Neural progenitor cell (in vitro differentiated cells): Measurements from ENCODE around the gene TKT. TPM values are rescaled to one million over a fixed set of nuclear protein-coding genes. Genes with fewer than 3 reads are reported as not detected.

Source experiments
- DNase-seq: peaks from one replicate; pipeline ENCODE4 v3.0.0-alpha.2; 2016; ENCODE audit warnings: low spot score
- H2AFZ ChIP-seq: fragments of 200-600 bp; sonication (generic); replicated peaks from 2 replicates; pipeline ENCODE4 v1.6.1; 2016; ENCODE audit warnings: antibody characterized with exemption
- H3F3A ChIP-seq: fragments of 200-600 bp; sonication (generic); 2 replicates; pipeline ENCODE4 v1.6.1; 2016; ENCODE audit warnings: antibody characterized with exemption, low read depth
- H3K27ac ChIP-seq: fragments of 200-600 bp; sonication (generic); 2 replicates; pipeline ENCODE4 v1.5.1; 2016; ENCODE audit warnings: mild to moderate bottlenecking
- H3K27me3 ChIP-seq: fragments of 200-600 bp; sonication (generic); 2 replicates; pipeline ENCODE4 v1.6.1; 2016; ENCODE audit warnings: mild to moderate bottlenecking, moderate library complexity
- H3K36me3 ChIP-seq: fragments of 200-600 bp; sonication (generic); 2 replicates; pipeline ENCODE4 v1.5.1; 2016
- H3K4me1 ChIP-seq: fragments of 200-600 bp; sonication (generic); 2 replicates; pipeline ENCODE4 v1.6.1; 2016; ENCODE audit warnings: mixed run types
- H3K4me2 ChIP-seq: fragments of 200-600 bp; sonication (generic); 2 replicates; pipeline ENCODE4 v1.6.1; 2016
- H3K4me3 ChIP-seq: fragments of 200-600 bp; sonication (generic); 2 replicates; pipeline ENCODE4 v1.5.1; 2016
- H3K79me2 ChIP-seq: fragments of 200-600 bp; sonication (generic); 2 replicates; pipeline ENCODE4 v1.6.1; 2016; ENCODE audit warnings: low read depth
- H3K9ac ChIP-seq: fragments of 200-600 bp; sonication (generic); 2 replicates; pipeline ENCODE4 v1.6.1; 2016
- H3K9me3 ChIP-seq: fragments of 200-600 bp; sonication (generic); 2 replicates; pipeline ENCODE4 v1.5.1; 2016; ENCODE audit warnings: low read depth
- H4K20me1 ChIP-seq: fragments of 200-600 bp; sonication (generic); 2 replicates; pipeline ENCODE4 v1.6.1; 2016; ENCODE audit warnings: low read depth
- H3K27ac Mint-ChIP-seq: 3 replicates; pipeline ENCODE4 v1.8.0; 2021; ENCODE audit warnings: mixed read lengths
- H3K27me3 Mint-ChIP-seq: 2 replicates; pipeline ENCODE4 v1.8.0; 2022; ENCODE audit warnings: low read depth, mild to moderate bottlenecking, inconsistent platforms, moderate library complexity, mixed read lengths; ENCODE audit not compliant: insufficient read depth
- H3K36me3 Mint-ChIP-seq: 3 replicates; pipeline ENCODE4 v1.8.0; 2021; ENCODE audit warnings: mixed read lengths
- H3K4me1 Mint-ChIP-seq: 3 replicates; pipeline ENCODE4 v1.8.0; 2021; ENCODE audit warnings: mixed read lengths
- H3K4me3 Mint-ChIP-seq: 3 replicates; pipeline ENCODE4 v1.8.0; 2021; ENCODE audit warnings: mild to moderate bottlenecking, moderate library complexity, mixed read lengths
- H3K9me3 Mint-ChIP-seq: 3 replicates; pipeline ENCODE4 v1.8.0; 2020; ENCODE audit warnings: mixed read lengths
- CTCF ChIP-seq: fragments of 200-600 bp; sonication (generic); IDR thresholded peaks from 2 replicates; pipeline ENCODE4 v1.5.1; 2017; ENCODE audit warnings: antibody characterized with exemption, mild to moderate bottlenecking
- EZH2 ChIP-seq: fragments of 200-600 bp; sonication (generic); IDR thresholded peaks from 2 replicates; pipeline ENCODE4 v1.6.1; 2017; ENCODE audit warnings: antibody characterized with exemption, mild to moderate bottlenecking, moderate library complexity
- EZH2phosphoT487 ChIP-seq: fragments of 200-600 bp; sonication (generic); IDR thresholded peaks from 2 replicates; pipeline ENCODE4 v1.6.1; 2017; ENCODE audit warnings: antibody characterized with exemption
- total RNA-seq: library from RNA; depleted of rRNA; stranded (reverse); fragments of >200 nt; gene quantifications from 2 replicates; pipeline ENCODE4 v1.2.3, GENCODE V29; 2015; ENCODE audit warnings: low replicate concordance

TKT gene
- total RNA-seq, 1 donor from 2014 or later = 292 TPM

GRCh38 chr3:53217175-53217574 lies 38.6 kb downstream of the TKT start:
- Histone ChIP-seq H3K4me2 (peak overlapping the region; percentile 16), H3K27ac (no peak overlapping the region), H3K79me2 (no peaks in the 10 kb centered on the region), H3K9me3 (no peaks in the 10 kb centered on the region), H3K27me3 (peaks cover 35% of the 10 kb centered on the region), H3K4me1 (peaks cover 6% of the 10 kb centered on the region), H3K4me3 (no peak overlapping the region), H3K36me3 (no peaks in the 10 kb centered on the region), H3K9ac (no peak overlapping the region), H3F3A (peaks cover 14% of the 10 kb centered on the region), H2AFZ (no peak overlapping the region), H4K20me1 (no peaks in the 10 kb centered on the region)
- H3K36me3 Mint-ChIP-seq = peaks cover 2% of the 10 kb centered on the region
- peaks cover 9% of the 10 kb centered on the region for H3K27me3 Mint-ChIP-seq
- no peak overlapping the region for H3K4me3 Mint-ChIP-seq
- no peak for DNase-seq
- peaks cover 13% of the 10 kb centered on the region for H3K4me1 Mint-ChIP-seq
- no peak for TF ChIP-seq EZH2
- TF ChIP-seq CTCF = no peak
- no peak for TF ChIP-seq EZH2phosphoT487
- H3K9me3 Mint-ChIP-seq = no peaks in the 10 kb centered on the region
- H3K27ac Mint-ChIP-seq = no peak overlapping the region

- Histone ChIP-seq H3K9ac (no peak overlapping the region), H4K20me1 (no peaks in the 10 kb centered on the region), H3K4me2 (peak overlapping the region; percentile 16), H3K4me3 (no peak overlapping the region), H2AFZ (no peak overlapping the region), H3K4me1 (peaks cover 6% of the 10 kb centered on the region), H3K27ac (no peak overlapping the region), H3K79me2 (no peaks in the 10 kb centered on the region), H3F3A (peaks cover 13% of the 10 kb centered on the region), H3K36me3 (no peaks in the 10 kb centered on the region), H3K9me3 (no peaks in the 10 kb centered on the region), H3K27me3 (peaks cover 35% of the 10 kb centered on the region)
- Mint-ChIP-seq H3K4me3 (no peak overlapping the region), H3K9me3 (no peaks in the 10 kb centered on the region), H3K4me1 (peaks cover 13% of the 10 kb centered on the region), H3K27me3 (peaks cover 9% of the 10 kb centered on the region), H3K36me3 (peaks cover 2% of the 10 kb centered on the region), H3K27ac (no peak overlapping the region)
- TF ChIP-seq CTCF = no peak
- peak; percentile 45 for DNase-seq
Measured at GRCh38 chr3:53216723-53217122, 39.1 kb downstream of the TKT start.

- no peak for TF ChIP-seq EZH2phosphoT487
- no peak for TF ChIP-seq CTCF
- no peak for TF ChIP-seq EZH2
Measured at GRCh38 chr3:53215816-53216215, 40.0 kb downstream of the TKT start.

More at GRCh38 chr3:53215816-53216215, 40.0 kb downstream of the TKT start:
- Histone ChIP-seq H3K27ac (no peak overlapping the region), H3K9ac (no peak overlapping the region), H3F3A (peaks cover 13% of the 10 kb centered on the region), H3K27me3 (peaks cover 35% of the 10 kb centered on the region), H3K4me2 (no peak overlapping the region), H3K9me3 (no peaks in the 10 kb centered on the region), H3K4me3 (no peak overlapping the region), H4K20me1 (no peaks in the 10 kb centered on the region), H3K4me1 (peaks cover 6% of the 10 kb centered on the region), H3K79me2 (no peaks in the 10 kb centered on the region), H2AFZ (no peak overlapping the region), H3K36me3 (no peaks in the 10 kb centered on the region)
- Mint-ChIP-seq H3K27ac (no peak overlapping the region), H3K36me3 (peaks cover 2% of the 10 kb centered on the region), H3K4me3 (no peak overlapping the region), H3K4me1 (peaks cover 13% of the 10 kb centered on the region), H3K27me3 (peaks cover 9% of the 10 kb centered on the region), H3K9me3 (no peaks in the 10 kb centered on the region)
- no peak for DNase-seq
